Panc1 (cell line): ENCODE results near the gene PCSK7. TPM values are rescaled to one million over a fixed set of nuclear protein-coding genes. Genes with fewer than 3 reads are reported as not detected.

Experiments used
- ATAC-seq: fragments of 200-7000 bp; cut with Tn5 transposase; 2 replicates; pipeline ENCODE4 v1.9.1; 2020; ENCODE audit warnings: mild to moderate bottlenecking, moderate library complexity
- BruUV-seq: library from RNA; stranded (reverse); fragments of 400-500 nt; replicated peaks from 2 replicates; lab custom pipeline; 2021; lab: Mats Ljungman, UMichigan
- CTCF ChIA-PET: fragments of 300-600 bp; sonication (Branson Sonifier 250); formaldehyde crosslinking; loops from one replicate; lab custom pipeline; 2022; ENCODE audit warnings: antibody characterized with exemption; lab: Charles Lee
- POLR2A ChIA-PET: fragments of 300-600 bp; sonication (Branson Sonifier 250); formaldehyde crosslinking; loops from one replicate; lab custom pipeline; 2022; ENCODE audit warnings: antibody characterized with exemption; lab: Charles Lee
- DNase-seq: peaks from one replicate; pipeline ENCODE4 v3.0.0-alpha.2; 2010; ENCODE audit warnings: low read depth, low spot score
- H3K27ac ChIP-seq: 2 replicates; pipeline ENCODE4 v1.5.1; 2011; ENCODE audit warnings: mild to moderate bottlenecking, low read length, inconsistent platforms
- H3K27me3 ChIP-seq: fragments of 200-500 bp; sonication (Bioruptor generic); 2 replicates; pipeline ENCODE4 v1.6.0; 2014; ENCODE audit warnings: low read length, inconsistent platforms; ENCODE audit not compliant: control insufficient read depth, insufficient read depth
- H3K36me3 ChIP-seq: fragments of 200-500 bp; sonication (Bioruptor generic); 2 replicates; pipeline ENCODE4 v1.5.1; 2014; ENCODE audit warnings: inconsistent platforms, mild to moderate bottlenecking, low read length, moderate library complexity; ENCODE audit not compliant: control insufficient read depth, insufficient read depth
- H3K4me1 ChIP-seq: 2 replicates; pipeline ENCODE4 v1.5.1; 2011; ENCODE audit warnings: inconsistent platforms, mild to moderate bottlenecking, low read length, moderate library complexity; ENCODE audit not compliant: control insufficient read depth, insufficient read depth
- H3K4me3 ChIP-seq, 2 experiments: 2 replicates each; pipeline ENCODE4 v1.5.1; 2011 to 2012; ENCODE audit warnings: low read depth in 2 of 2, low read length in 2 of 2, mild to moderate bottlenecking in 2 of 2, inconsistent platforms in 1 of 2, moderate library complexity in 1 of 2
- H3K9me3 ChIP-seq: fragments of 200-500 bp; sonication (Bioruptor generic); 2 replicates; pipeline ENCODE4 v1.5.1; 2014; ENCODE audit warnings: low read depth, mild to moderate bottlenecking, inconsistent platforms, low read length, moderate library complexity; ENCODE audit not compliant: control insufficient read depth, insufficient read depth
- POLR2AphosphoS5 ChIP-seq: IDR thresholded peaks from 2 replicates; pipeline ENCODE4 v1.6.1; 2012; ENCODE audit warnings: mild to moderate bottlenecking, low read depth, low read length, moderate library complexity
- SIN3A ChIP-seq: IDR thresholded peaks from 2 replicates; pipeline ENCODE4 v1.6.1; 2012; ENCODE audit warnings: low read depth, mild to moderate bottlenecking, low read length, moderate library complexity, borderline replicate concordance; ENCODE audit not compliant: insufficient read depth
- TCF7L2 ChIP-seq: IDR thresholded peaks from 2 replicates; pipeline ENCODE4 v1.6.1; 2011; ENCODE audit warnings: mild to moderate bottlenecking, low read depth, low read length, inconsistent platforms
- in situ Hi-C: cut with HindIII; loops from 2 replicates; pipeline ENCODE4 v1.10.0; 2016; ENCODE audit warnings: low sequenced_read_pairs, low pct_unique_long_range_greater_than_20kb
- intact Hi-C: fragments of 100-400 bp; cut with micrococcal nuclease; formaldehyde crosslinking; loops from one replicate; pipeline ENCODE4 v1.10.0; 2022; ENCODE audit not compliant: unreplicated experiment
- total RNA-seq: library from RNA; stranded (reverse); gene quantifications from one replicate; pipeline ENCODE4 v1.2.1, GENCODE V29; 2021; ENCODE audit not compliant: unreplicated experiment
- TF ChIP-seq, protein P1 (sequence below), 2 experiments: IDR thresholded peaks; 2 replicates each; pipeline ENCODE4 v1.6.1; 2011 to 2012; ENCODE audit warnings: low read depth in 2 of 2, control low read depth in 1 of 2, low read length in 1 of 2, mild to moderate bottlenecking in 1 of 2, moderate library complexity in 1 of 2; ENCODE audit not compliant: insufficient read depth in 1 of 2
- TF ChIP-seq, protein P2 (sequence below): fragments of 450-650 bp; IDR thresholded peaks from 2 replicates; pipeline ENCODE4 v1.5.1; 2017; ENCODE audit warnings: mild to moderate bottlenecking

The PCSK7 gene
- total RNA-seq, 1 experiment from 2014 or later, result 60.6 TPM

GRCh38 chr11:117154468-117154867 is 77.4 kb downstream of the PCSK7 start:
- H3K4me1 ChIP-seq, result 0 out of 2 replicates have a peak, but pooled peaks cover 6% of the 10 kb centered on the region
- BruUV-seq, result no TSS peak
- POLR2A ChIA-PET, result interaction anchor here (0.5 kb wide), 1 partner anchor 8 kb away, joined by 8 read pairs; no protein-coding TSS in a partner anchor
- intact Hi-C loops (no loop called here), in situ Hi-C loops (no loop called here)
- no peak overlapping the region for H3K27ac ChIP-seq
- ATAC-seq, result no peak
- no peaks in the 10 kb centered on the region; the same call in 1 of the 2 replicates for H3K36me3 ChIP-seq
- CTCF ChIA-PET, result no interaction called here
- no peak overlapping the region for H3K4me3 ChIP-seq
- no peak for DNase-seq
- no peak for TF ChIP-seq POLR2AphosphoS5
- no peak for TF ChIP-seq TCF7L2
- no peak for TF ChIP-seq SIN3A
- TF ChIP-seq, protein P1, sequence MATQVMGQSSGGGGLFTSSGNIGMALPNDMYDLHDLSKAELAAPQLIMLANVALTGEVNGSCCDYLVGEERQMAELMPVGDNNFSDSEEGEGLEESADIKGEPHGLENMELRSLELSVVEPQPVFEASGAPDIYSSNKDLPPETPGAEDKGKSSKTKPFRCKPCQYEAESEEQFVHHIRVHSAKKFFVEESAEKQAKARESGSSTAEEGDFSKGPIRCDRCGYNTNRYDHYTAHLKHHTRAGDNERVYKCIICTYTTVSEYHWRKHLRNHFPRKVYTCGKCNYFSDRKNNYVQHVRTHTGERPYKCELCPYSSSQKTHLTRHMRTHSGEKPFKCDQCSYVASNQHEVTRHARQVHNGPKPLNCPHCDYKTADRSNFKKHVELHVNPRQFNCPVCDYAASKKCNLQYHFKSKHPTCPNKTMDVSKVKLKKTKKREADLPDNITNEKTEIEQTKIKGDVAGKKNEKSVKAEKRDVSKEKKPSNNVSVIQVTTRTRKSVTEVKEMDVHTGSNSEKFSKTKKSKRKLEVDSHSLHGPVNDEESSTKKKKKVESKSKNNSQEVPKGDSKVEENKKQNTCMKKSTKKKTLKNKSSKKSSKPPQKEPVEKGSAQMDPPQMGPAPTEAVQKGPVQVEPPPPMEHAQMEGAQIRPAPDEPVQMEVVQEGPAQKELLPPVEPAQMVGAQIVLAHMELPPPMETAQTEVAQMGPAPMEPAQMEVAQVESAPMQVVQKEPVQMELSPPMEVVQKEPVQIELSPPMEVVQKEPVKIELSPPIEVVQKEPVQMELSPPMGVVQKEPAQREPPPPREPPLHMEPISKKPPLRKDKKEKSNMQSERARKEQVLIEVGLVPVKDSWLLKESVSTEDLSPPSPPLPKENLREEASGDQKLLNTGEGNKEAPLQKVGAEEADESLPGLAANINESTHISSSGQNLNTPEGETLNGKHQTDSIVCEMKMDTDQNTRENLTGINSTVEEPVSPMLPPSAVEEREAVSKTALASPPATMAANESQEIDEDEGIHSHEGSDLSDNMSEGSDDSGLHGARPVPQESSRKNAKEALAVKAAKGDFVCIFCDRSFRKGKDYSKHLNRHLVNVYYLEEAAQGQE (IDR thresholded peaks at IDR 0.05; ENCODE audit: insufficient read depth in 1 of 2, low read depth in 2 of 2, low read length in 1 of 2), result no peak
- TF ChIP-seq, protein P2, sequence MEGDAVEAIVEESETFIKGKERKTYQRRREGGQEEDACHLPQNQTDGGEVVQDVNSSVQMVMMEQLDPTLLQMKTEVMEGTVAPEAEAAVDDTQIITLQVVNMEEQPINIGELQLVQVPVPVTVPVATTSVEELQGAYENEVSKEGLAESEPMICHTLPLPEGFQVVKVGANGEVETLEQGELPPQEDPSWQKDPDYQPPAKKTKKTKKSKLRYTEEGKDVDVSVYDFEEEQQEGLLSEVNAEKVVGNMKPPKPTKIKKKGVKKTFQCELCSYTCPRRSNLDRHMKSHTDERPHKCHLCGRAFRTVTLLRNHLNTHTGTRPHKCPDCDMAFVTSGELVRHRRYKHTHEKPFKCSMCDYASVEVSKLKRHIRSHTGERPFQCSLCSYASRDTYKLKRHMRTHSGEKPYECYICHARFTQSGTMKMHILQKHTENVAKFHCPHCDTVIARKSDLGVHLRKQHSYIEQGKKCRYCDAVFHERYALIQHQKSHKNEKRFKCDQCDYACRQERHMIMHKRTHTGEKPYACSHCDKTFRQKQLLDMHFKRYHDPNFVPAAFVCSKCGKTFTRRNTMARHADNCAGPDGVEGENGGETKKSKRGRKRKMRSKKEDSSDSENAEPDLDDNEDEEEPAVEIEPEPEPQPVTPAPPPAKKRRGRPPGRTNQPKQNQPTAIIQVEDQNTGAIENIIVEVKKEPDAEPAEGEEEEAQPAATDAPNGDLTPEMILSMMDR, result no peak
- H3K9me3 ChIP-seq, result no peaks in the 10 kb centered on the region
- no peaks in the 10 kb centered on the region for H3K27me3 ChIP-seq

Other genes starting within 250 kb of the PCSK7 start
- 39.7 TPM for gene SIK3, start 133.6 kb downstream of the PCSK7 start, total RNA-seq
- 179 TPM for gene PAFAH1B2, start 87.8 kb downstream of the PCSK7 start, total RNA-seq
- 47.6 TPM for gene SIDT2, start 53.3 kb downstream of the PCSK7 start, total RNA-seq
- 6.4 TPM for gene TAGLN, start 32.7 kb downstream of the PCSK7 start, total RNA-seq
- gene RNF214, start 598 bp upstream of the PCSK7 start, total RNA-seq, result 39.7 TPM
- 10.8 TPM for gene BACE1-AS, start 59.3 kb upstream of the PCSK7 start, total RNA-seq
- 4.9 TPM for gene BACE1, start 84.2 kb upstream of the PCSK7 start, total RNA-seq
- gene CEP164, start 95.8 kb upstream of the PCSK7 start, total RNA-seq, result 75.4 TPM